WTC11 (cell line): ENCODE results near the gene ZNF160. TPM values are rescaled to one million over a fixed set of nuclear protein-coding genes. Genes with fewer than 3 reads are reported as not detected.

ENCODE experiments used
- ATAC-seq: fragments of 200-7000 bp; cut with Tn5 transposase; 2 replicates; pipeline ENCODE4 v1.10.0; 2021; ENCODE audit warnings: mild to moderate bottlenecking, moderate library complexity
- CTCF ChIA-PET: fragments of 300-600 bp; sonication (Branson Sonifier 250); formaldehyde crosslinking; loops from one replicate; lab custom pipeline; 2021; ENCODE audit warnings: antibody characterized with exemption; lab: Charles Lee
- POLR2A ChIA-PET: fragments of 350-600 bp; sonication (Branson Sonifier 250); formaldehyde crosslinking; loops from one replicate; lab custom pipeline; 2021; ENCODE audit warnings: antibody characterized with exemption; lab: Charles Lee
- DNase-seq: peaks from one replicate; pipeline ENCODE4 v3.0.0; 2021; ENCODE audit warnings: low spot score
- H3K27ac Mint-ChIP-seq: 2 replicates; pipeline ENCODE4 v1.8.0; 2021; ENCODE audit warnings: mixed read lengths
- H3K27me3 Mint-ChIP-seq: 2 replicates; pipeline ENCODE4 v1.8.0; 2021; ENCODE audit warnings: low read depth, mild to moderate bottlenecking, moderate library complexity, mixed read lengths
- H3K36me3 Mint-ChIP-seq: 2 replicates; pipeline ENCODE4 v1.8.0; 2021; ENCODE audit warnings: mixed read lengths
- H3K4me1 Mint-ChIP-seq: 2 replicates; pipeline ENCODE4 v1.8.0; 2022; ENCODE audit warnings: mixed read lengths
- H3K4me3 Mint-ChIP-seq: 2 replicates; pipeline ENCODE4 v1.8.0; 2021; ENCODE audit warnings: mild to moderate bottlenecking, moderate library complexity, mixed read lengths
- H3K9me3 Mint-ChIP-seq: 2 replicates; pipeline ENCODE4 v1.8.0; 2021; ENCODE audit warnings: mixed read lengths
- ARID4B ChIP-seq: sonication (generic); formaldehyde crosslinking; IDR thresholded peaks from 2 replicates; pipeline ENCODE4 v1.8.0; 2023; ENCODE audit warnings: missing genetic modification reagents, mild to moderate bottlenecking, borderline replicate concordance
- ATF3 ChIP-seq: sonication (generic); formaldehyde crosslinking; conservative IDR thresholded peaks from 2 replicates; pipeline ENCODE4 v1.8.1; 2022; ENCODE audit warnings: mild to moderate bottlenecking, missing genetic modification reagents
- CTCF ChIP-seq: fragments of 200-600 bp; IDR thresholded peaks from 2 replicates; pipeline ENCODE4 v1.8.0; 2022; ENCODE audit warnings: antibody characterized with exemption
- ESRRA ChIP-seq: sonication (generic); formaldehyde crosslinking; IDR thresholded peaks from 2 replicates; pipeline ENCODE4 v1.8.1; 2022; ENCODE audit warnings: mild to moderate bottlenecking, missing genetic modification reagents, borderline replicate concordance
- GTF2I ChIP-seq: fragments of 250-450 bp; sonication (Bioruptor Pico); conservative IDR thresholded peaks from 2 replicates; pipeline ENCODE4 v1.4.0; 2021; ENCODE audit warnings: mild to moderate bottlenecking
- JUN ChIP-seq: sonication (generic); formaldehyde crosslinking; IDR thresholded peaks from 2 replicates; pipeline ENCODE4 v1.8.0; 2023; ENCODE audit warnings: mild to moderate bottlenecking, missing genetic modification reagents
- NFATC4 ChIP-seq: fragments of 250-450 bp; sonication (Bioruptor Pico); IDR thresholded peaks from 2 replicates; pipeline ENCODE4 v1.9.0; 2021; ENCODE audit warnings: mild to moderate bottlenecking
- PRRX2 ChIP-seq: fragments of 250-450 bp; sonication (Bioruptor Pico); IDR thresholded peaks from 2 replicates; pipeline ENCODE4 v1.8.0; 2021; ENCODE audit warnings: mild to moderate bottlenecking
- SMAD3 ChIP-seq: sonication (generic); formaldehyde crosslinking; IDR thresholded peaks from 2 replicates; pipeline ENCODE4 v1.8.0; 2022; ENCODE audit warnings: missing genetic modification reagents, mild to moderate bottlenecking, borderline replicate concordance
- SP1 ChIP-seq: sonication (generic); formaldehyde crosslinking; conservative IDR thresholded peaks from 2 replicates; pipeline ENCODE4 v1.8.1; 2022; ENCODE audit warnings: missing genetic modification reagents
- ZNF281 ChIP-seq: sonication (generic); formaldehyde crosslinking; IDR thresholded peaks from 2 replicates; pipeline ENCODE4 v1.8.0; 2023; ENCODE audit warnings: mild to moderate bottlenecking, missing genetic modification reagents
- ZNF425 ChIP-seq: fragments of 250-450 bp; sonication (Bioruptor Pico); conservative IDR thresholded peaks from 2 replicates; pipeline ENCODE4 v1.9.0; 2021; ENCODE audit warnings: mild to moderate bottlenecking
- total RNA-seq: library from RNA; stranded (reverse); gene quantifications from 3 replicates; pipeline ENCODE4 v1.2.3, GENCODE V29; 2021
- TF ChIP-seq, protein P1 (sequence below): sonication (generic); formaldehyde crosslinking; IDR thresholded peaks from 2 replicates; pipeline ENCODE4 v1.8.1; 2023; ENCODE audit warnings: mild to moderate bottlenecking, missing genetic modification reagents, moderate library complexity
- TF ChIP-seq, protein P2 (sequence below): sonication (generic); formaldehyde crosslinking; IDR thresholded peaks from 2 replicates; pipeline ENCODE4 v1.8.0; 2022; ENCODE audit warnings: mild to moderate bottlenecking, missing genetic modification reagents
- TF ChIP-seq, protein P3 (sequence below): sonication (generic); formaldehyde crosslinking; IDR thresholded peaks from 2 replicates; pipeline ENCODE4 v1.8.1; 2023; ENCODE audit warnings: mild to moderate bottlenecking, moderate library complexity, missing genetic modification reagents

The ZNF160 gene
- total RNA-seq, 1 experiment from 2014 or later, result 54.5 TPM

- TF ChIP-seq ZNF425, result no peak
- no peak for TF ChIP-seq ZNF281 (CRISPR knock-in tag)
- TF ChIP-seq, protein P1, sequence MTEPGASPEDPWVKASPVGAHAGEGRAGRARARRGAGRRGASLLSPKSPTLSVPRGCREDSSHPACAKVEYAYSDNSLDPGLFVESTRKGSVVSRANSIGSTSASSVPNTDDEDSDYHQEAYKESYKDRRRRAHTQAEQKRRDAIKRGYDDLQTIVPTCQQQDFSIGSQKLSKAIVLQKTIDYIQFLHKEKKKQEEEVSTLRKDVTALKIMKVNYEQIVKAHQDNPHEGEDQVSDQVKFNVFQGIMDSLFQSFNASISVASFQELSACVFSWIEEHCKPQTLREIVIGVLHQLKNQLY, result no peak
- TF ChIP-seq SMAD3 (CRISPR knock-in tag), result no peak
- no peak for TF ChIP-seq JUN (CRISPR knock-in tag)
- no peak for TF ChIP-seq PRRX2 (CRISPR knock-in tag)
- no peak for TF ChIP-seq SP1 (CRISPR knock-in tag)
- no peak for TF ChIP-seq GTF2I (CRISPR knock-in tag)
- TF ChIP-seq ESRRA (CRISPR knock-in tag), result no peak
- no peak for TF ChIP-seq ATF3 (CRISPR knock-in tag)
- no peak for TF ChIP-seq NFATC4 (CRISPR knock-in tag)
- TF ChIP-seq ARID4B, result no peak
- TF ChIP-seq CTCF, result no peak
- TF ChIP-seq, all 79 proteins: peak for 0
Observed at GRCh38 chr19:53109527-53109926, 6.3 kb upstream of the ZNF160 start (continued).

- Mint-ChIP-seq H3K4me3 (peak overlapping the region; percentile 82), H3K27ac (peak overlapping the region; percentile 21), H3K36me3 (peaks cover 8% of the 10 kb centered on the region; the same call in 1 of the 2 replicates), H3K9me3 (no peaks in the 10 kb centered on the region), H3K27me3 (peaks cover 8% of the 10 kb centered on the region; the same call in 1 of the 2 replicates), H3K4me1 (peaks cover 17% of the 10 kb centered on the region)
- ATAC-seq, result peak; percentile 12
- TF ChIP-seq, protein P2, sequence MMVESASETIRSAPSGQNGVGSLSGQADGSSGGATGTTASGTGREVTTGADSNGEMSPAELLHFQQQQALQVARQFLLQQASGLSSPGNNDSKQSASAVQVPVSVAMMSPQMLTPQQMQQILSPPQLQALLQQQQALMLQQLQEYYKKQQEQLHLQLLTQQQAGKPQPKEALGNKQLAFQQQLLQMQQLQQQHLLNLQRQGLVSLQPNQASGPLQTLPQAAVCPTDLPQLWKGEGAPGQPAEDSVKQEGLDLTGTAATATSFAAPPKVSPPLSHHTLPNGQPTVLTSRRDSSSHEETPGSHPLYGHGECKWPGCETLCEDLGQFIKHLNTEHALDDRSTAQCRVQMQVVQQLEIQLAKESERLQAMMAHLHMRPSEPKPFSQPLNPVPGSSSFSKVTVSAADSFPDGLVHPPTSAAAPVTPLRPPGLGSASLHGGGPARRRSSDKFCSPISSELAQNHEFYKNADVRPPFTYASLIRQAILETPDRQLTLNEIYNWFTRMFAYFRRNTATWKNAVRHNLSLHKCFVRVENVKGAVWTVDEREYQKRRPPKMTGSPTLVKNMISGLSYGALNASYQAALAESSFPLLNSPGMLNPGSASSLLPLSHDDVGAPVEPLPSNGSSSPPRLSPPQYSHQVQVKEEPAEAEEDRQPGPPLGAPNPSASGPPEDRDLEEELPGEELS, result no peak
- TF ChIP-seq, protein P3, sequence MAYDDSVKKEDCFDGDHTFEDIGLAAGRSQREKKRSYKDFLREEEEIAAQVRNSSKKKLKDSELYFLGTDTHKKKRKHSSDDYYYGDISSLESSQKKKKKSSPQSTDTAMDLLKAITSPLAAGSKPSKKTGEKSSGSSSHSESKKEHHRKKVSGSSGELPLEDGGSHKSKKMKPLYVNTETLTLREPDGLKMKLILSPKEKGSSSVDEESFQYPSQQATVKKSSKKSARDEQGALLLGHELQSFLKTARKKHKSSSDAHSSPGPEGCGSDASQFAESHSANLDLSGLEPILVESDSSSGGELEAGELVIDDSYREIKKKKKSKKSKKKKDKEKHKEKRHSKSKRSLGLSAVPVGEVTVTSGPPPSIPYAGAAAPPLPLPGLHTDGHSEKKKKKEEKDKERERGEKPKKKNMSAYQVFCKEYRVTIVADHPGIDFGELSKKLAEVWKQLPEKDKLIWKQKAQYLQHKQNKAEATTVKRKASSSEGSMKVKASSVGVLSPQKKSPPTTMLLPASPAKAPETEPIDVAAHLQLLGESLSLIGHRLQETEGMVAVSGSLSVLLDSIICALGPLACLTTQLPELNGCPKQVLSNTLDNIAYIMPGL (CRISPR knock-in tag), result peak; percentile 48
- POLR2A ChIA-PET, result no interaction called here
- peak; percentile 27 for DNase-seq
- CTCF ChIA-PET, result interaction anchor here (1.3 to 2.2 kb wide), 3 partner anchors 11 to 93 kb away, joined by 4 to 11 read pairs (median 5); no protein-coding TSS in a partner anchor
Observed at GRCh38 chr19:53102756-53103233, 427 bp downstream of the ZNF160 start.
